Measurements from ENCODE around the gene ZBTB40. TPM values are rescaled to one million over a fixed set of nuclear protein-coding genes. Genes with fewer than 3 reads are reported as not detected.

The ZBTB40 gene
- total RNA-seq, 1 experiment from 2014 or later = 16.3 TPM

DNA sequence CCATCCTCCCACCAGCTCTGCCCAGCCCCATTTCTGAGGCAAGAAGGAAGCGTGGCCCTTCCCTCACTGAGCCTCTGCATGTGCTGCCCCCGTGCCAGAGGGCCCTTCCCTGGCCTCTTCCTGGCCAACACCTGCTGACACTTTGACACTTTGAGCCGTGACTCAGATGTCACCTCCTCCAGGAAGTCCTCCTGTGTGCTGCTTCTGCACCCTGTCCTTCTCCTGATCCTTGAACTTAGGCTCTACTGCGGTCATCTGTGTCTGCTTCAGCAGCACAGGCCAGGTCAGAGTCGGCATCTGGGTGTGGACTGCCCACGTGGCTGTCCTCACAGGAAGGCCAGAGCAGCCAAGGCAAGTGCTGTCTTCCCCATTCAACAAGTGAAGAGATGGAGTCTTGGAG is 92.0 kb downstream of the ZBTB40 start:
- no peak overlapping the region for H2AFZ ChIP-seq (ENCODE audit: low read length)
- H3K4ac ChIP-seq (ENCODE audit: low read depth, low read length) = no peak overlapping the region; the same call in 1 of the 2 replicates
- H3K4me1 ChIP-seq (ENCODE audit: insufficient read depth, low read length) = no peaks in the 10 kb centered on the region
- H3K23me2 ChIP-seq (ENCODE audit: insufficient read length, low read depth, low read length, poor library complexity, severe bottlenecking) = no peaks in the 10 kb centered on the region
- WGBS (ENCODE audit: extremely low coverage, insufficient read length, low lambda C conversion rate) = no CpG with 5 or more reads among the region's 6 CpGs
- no peak overlapping the region for H2BK15ac ChIP-seq (ENCODE audit: low read depth, low read length)
- Mint-ChIP-seq H3K36me3 (ENCODE audit: insufficient read depth in 1 of 3, low read depth in 3 of 3) (no peaks in the 10 kb centered on the region; a peak in 1 of 7 replicates), H3K9me3 (no peaks in the 10 kb centered on the region), H3K27me3 (ENCODE audit: low read depth) (peaks cover 16% of the 10 kb centered on the region), H3K27ac (peak overlapping the region in 2 of 3 experiments; percentile 61 to 62; a peak in 3 of 7 replicates), H3K4me1 (peaks cover 0 to 29% of the 10 kb centered on the region in 2 experiments; a peak in 3 of 4 replicates), H3K4me3 (no peak overlapping the region)
- H4K5ac ChIP-seq (ENCODE audit: insufficient read length, low read depth, low read length) = no peak overlapping the region
- H2BK120ac ChIP-seq (ENCODE audit: low read depth, low read length, poor library complexity, severe bottlenecking) = no peak overlapping the region
- no peak overlapping the region for H3T11ph ChIP-seq (ENCODE audit: low read length)
- no peak overlapping the region for H2BK12ac ChIP-seq (ENCODE audit: insufficient read length, low read depth, low read length)
- H3K18ac ChIP-seq (ENCODE audit: insufficient read length, low read depth, low read length) = no peak overlapping the region
- no peak overlapping the region for H3K56ac ChIP-seq (ENCODE audit: insufficient read length, low read depth, low read length)
- H3K14ac ChIP-seq (ENCODE audit: insufficient read depth, low read length) = no peak overlapping the region; the same call in 1 of the 2 replicates
- H4K8ac ChIP-seq (replicated peaks; ENCODE audit: insufficient read length, low read depth, low read length) = no peak overlapping the region
- no peak overlapping the region for H2AK5ac ChIP-seq (ENCODE audit: insufficient read length, low read length)
- no peak overlapping the region for H3K9ac ChIP-seq (ENCODE audit: extremely low read depth, insufficient read length, low read length)
- no peak overlapping the region for H3K23ac ChIP-seq (ENCODE audit: insufficient read length, low read depth, low read length)
- H2BK5ac ChIP-seq (ENCODE audit: insufficient read length, low read length) = no peak overlapping the region
- H2BK20ac ChIP-seq (ENCODE audit: low read depth, low read length, poor library complexity, severe bottlenecking) = no peak overlapping the region
- TF ChIP-seq, protein P1, sequence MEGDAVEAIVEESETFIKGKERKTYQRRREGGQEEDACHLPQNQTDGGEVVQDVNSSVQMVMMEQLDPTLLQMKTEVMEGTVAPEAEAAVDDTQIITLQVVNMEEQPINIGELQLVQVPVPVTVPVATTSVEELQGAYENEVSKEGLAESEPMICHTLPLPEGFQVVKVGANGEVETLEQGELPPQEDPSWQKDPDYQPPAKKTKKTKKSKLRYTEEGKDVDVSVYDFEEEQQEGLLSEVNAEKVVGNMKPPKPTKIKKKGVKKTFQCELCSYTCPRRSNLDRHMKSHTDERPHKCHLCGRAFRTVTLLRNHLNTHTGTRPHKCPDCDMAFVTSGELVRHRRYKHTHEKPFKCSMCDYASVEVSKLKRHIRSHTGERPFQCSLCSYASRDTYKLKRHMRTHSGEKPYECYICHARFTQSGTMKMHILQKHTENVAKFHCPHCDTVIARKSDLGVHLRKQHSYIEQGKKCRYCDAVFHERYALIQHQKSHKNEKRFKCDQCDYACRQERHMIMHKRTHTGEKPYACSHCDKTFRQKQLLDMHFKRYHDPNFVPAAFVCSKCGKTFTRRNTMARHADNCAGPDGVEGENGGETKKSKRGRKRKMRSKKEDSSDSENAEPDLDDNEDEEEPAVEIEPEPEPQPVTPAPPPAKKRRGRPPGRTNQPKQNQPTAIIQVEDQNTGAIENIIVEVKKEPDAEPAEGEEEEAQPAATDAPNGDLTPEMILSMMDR (conservative IDR thresholded peaks at IDR 0.05) = no peak
- H3K27me3 ChIP-seq (ENCODE audit: insufficient read depth, low read length) = no peaks in the 10 kb centered on the region
- no peaks in the 10 kb centered on the region for H4K20me1 ChIP-seq (ENCODE audit: control insufficient read depth, insufficient read depth, insufficient read length)
- no peaks in the 10 kb centered on the region for H3K9me3 ChIP-seq (ENCODE audit: control insufficient read depth, low read depth, low read length)
- no peak for DNase-seq
- H3K27ac ChIP-seq (ENCODE audit: insufficient read length, low read depth, low read length) = no peak overlapping the region
- no peak overlapping the region for H4K91ac ChIP-seq (ENCODE audit: insufficient read length, low read depth, low read length)
- no peak overlapping the region for H3K4me2 ChIP-seq (ENCODE audit: insufficient read depth, insufficient read length, low read length)
- no peaks in the 10 kb centered on the region for H3K79me1 ChIP-seq (ENCODE audit: insufficient read depth, low read depth, low read length, poor library complexity, severe bottlenecking)
- H3K79me2 ChIP-seq (ENCODE audit: insufficient read depth, low read length) = no peaks in the 10 kb centered on the region
